Left colon (tissue), 2 donors: ENCODE results near the gene CYB561. TPM values are rescaled to one million over a fixed set of nuclear protein-coding genes. Genes with fewer than 3 reads are reported as not detected.
A peak's percentile ranks its signal among the peaks of the same experiment; 100 is the strongest.
"Not testable (repeated sequence)": the region's sequence is repeated elsewhere in the genome, so short reads cannot be mapped to it uniquely, and the experiment has no call there.

Experiments
- ATAC-seq: fragments of 200-7000 bp; cut with Tn5 transposase; one replicate; pipeline ENCODE4 v1.9.1; 2020; ENCODE audit warnings: mild to moderate bottlenecking, moderate library complexity
- DNase-seq, 2 donors: peaks; one replicate each; pipeline ENCODE4 v3.0.0-alpha.2; 2020
- intact Hi-C, 2 donors: fragments of 100-400 bp; cut with DNase I in 1 of 2; cut with micrococcal nuclease in 1 of 2; formaldehyde crosslinking; loops; one replicate each; pipeline versions ENCODE4 v1.11.2 to v1.14.0; 2022; cut with DNase I, micrococcal nuclease
- total RNA-seq, 2 donors: library from RNA; stranded (reverse); fragmentation: NEBNext Ultra II Directional; extraction: Animal tissue kit (Norgen Biotek cat#: 25700); gene quantifications; one replicate each; pipeline ENCODE4 v1.2.1, GENCODE V29; 2021
- donor health status: DM: no; HTN: no; CAD: no.
- donor health status: DM: yes; HTN: yes; CAD: no.

Gene CYB561
- total RNA-seq, 2 donors from 2014 or later, result 59.6 to 66.6 TPM

DNA sequence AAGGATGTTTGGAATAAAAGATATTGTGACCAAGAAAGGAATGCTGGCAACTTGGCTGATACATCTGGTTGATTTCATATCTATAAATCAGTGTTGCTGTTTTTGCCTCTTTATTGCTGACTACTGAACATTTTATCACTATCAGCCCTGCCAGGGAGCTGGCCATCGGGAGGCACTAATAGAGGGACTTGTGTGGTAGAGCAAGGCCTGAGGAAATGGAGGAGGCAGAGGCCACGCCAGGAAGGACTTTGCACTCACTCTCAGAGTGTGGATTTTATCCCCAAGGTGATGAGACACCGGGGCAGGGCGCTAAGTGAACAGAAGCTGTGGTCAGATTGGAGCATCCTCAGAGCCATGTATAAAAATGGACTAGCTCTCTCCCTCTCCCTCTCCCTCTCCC is 9.3 kb upstream of the CYB561 start:
- DNase-seq (no peak), ATAC-seq (peak; percentile 91)
- intact Hi-C loops, result no loop called here

DNA sequence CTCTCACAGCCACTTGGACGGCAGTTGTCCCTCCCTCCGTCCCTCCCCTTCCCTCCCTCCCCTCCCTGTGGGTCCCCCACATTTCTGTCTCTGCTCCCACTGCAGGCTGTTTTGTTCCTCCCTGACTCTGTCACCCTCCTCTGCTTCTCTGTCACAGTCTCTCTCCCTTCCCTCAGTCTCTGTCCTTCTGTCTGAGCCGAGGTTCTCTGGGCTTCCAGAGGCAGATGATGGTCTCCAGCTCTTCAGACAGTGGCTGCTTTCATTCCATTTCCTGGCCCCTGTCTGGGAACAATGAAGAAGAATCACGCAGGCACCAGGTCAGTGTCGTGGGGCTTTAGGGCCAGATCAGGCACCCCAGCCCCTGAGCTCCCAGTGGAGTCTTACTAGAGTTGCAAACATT is 8.8 kb upstream of the CYB561 start:
- intact Hi-C loops, result no loop called here
- DNase-seq, result no peak
- ATAC-seq, result no peak

DNA sequence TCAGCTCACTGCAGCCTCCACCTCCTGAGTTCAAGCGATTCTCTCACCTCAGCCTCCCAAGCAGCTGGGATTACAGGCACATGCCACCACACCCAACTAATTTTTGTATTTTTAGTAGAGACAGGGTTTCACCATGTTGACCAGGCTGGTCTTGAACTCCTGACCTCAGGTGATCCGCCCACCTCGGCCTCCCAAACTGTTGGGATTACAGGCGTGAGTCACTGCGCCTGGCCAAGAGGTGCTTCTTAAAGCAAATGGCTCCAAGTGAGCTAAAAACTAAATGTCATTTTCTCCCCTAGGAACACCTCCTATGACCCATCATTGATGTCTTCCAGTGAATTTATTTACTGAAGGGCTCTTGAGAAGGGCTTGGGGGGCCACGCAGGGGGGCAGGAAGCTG is 8.3 kb upstream of the CYB561 start:
- ATAC-seq, intact Hi-C loops, DNase-seq: not testable (repeated sequence)

DNA sequence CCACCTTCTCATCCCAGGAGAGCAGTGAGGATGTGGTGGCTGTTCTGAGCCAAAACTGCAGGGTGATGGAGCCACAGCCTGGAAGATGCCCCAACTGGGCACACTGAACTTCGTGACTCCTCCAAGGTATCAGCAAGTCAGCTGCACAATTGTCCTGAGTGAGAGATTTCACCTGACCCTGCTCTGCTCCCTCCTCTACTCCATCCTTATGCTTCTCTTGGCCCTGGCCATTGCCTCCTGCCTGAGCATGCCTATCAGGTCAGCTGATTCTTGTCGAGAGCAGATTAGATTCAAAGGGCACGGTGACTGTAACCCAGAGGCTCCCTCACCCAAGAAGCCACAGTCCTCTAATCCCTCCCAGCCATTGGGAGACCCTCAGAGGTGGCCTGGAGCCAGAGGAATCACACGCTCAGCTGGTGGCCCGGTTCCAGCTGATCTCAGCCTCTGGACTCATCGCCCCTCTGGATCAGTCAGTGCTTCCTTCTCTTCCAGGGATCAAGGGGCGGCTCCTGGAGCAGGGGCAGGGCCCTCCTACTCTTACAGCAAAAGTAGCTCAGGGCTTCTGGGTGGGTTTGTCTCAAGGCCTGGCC is 7.0 kb upstream of the CYB561 start:
- peak; percentile 13 for ATAC-seq
- no peak for DNase-seq
- intact Hi-C loops, result no loop called here

DNA sequence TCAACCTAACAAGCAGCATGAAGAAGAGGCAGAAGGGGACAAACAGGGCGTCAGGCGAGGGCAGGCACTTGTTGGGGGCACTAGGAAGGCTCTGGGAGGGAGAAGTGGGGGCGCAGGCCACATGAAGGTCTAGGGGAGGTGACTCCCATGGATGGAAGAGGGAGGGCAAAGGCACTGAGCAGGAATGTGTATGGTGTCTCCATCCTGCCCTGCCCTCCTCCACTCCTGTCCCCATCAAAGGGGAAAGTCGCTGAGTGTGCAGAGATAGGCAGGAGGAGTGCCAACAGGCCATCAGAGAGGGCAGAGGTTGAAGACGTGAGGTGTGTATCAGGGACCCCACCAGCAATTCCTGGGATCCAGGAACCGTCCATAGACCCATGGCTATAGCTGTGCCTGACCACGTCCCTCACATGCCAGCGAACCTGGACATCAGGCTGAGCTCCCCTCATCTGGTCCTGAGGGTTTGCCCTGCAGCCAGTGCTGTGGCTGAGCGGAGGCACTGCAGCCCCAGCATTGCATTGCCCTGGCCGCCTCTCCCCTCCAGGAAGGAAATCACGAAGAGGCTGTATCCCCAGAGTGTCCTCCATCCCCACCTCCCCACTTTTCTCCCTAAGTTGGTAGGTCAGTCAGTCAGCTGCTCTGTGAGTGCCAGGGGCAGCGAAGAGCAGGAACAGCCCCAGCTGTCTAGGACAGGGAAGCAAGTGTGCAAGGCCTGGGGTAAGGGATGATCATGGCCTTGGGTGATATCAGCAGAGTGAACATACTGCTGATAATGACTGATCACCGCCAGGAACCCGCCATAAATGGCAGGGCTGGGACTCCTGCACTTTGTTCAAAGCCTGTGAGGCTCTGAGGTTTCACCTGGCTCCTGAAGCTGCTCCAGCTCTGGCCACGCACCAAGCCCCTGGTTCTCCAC is 6.2 kb upstream of the CYB561 start:
- ATAC-seq (peak; percentile 45), DNase-seq (no peak)
- intact Hi-C loops, result no loop called here

DNA sequence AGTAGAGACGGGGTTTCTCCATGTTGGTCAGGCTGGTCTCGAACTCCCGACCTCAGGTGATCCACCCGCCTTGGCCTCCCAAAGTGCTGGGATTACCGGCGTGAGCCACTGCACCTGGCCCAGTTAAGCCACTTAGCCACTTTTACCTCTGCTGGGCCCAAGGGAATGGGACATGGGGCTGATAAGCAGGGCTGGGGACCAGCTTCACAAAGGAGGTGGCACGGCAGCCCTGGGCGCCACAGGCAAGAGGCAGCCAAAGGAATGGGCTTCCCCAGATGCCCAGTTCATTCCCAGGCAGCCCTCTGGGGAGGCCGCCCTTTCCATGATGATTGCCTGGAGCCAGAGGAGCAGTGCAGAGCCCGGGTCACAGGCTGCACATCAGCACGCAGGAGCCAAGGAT is 5.0 kb upstream of the CYB561 start:
- intact Hi-C loops, result no loop called here
- no peak for DNase-seq
- ATAC-seq, result no peak

DNA sequence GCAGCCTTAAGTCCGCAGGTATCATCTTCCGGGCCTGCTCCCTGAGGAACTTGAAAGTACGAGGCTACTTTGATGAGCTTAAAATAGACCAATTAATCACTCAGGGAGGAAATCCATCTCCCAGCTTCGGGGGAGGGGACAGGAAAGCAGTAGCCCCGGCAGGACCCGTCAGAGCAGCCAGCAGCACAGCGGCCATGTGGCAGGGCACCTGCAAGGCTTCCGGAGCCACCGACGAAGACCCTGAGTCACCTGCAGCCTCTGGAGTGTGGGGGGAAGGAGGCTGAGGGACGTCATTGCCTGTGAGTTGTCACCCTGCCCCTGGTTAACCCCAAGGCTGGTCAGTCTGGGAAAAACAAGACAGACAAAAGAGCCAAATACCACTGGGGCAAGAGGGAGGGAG is 4.4 kb upstream of the CYB561 start:
- no peak for ATAC-seq
- DNase-seq, result no peak
- intact Hi-C loops, result no loop called here

DNA sequence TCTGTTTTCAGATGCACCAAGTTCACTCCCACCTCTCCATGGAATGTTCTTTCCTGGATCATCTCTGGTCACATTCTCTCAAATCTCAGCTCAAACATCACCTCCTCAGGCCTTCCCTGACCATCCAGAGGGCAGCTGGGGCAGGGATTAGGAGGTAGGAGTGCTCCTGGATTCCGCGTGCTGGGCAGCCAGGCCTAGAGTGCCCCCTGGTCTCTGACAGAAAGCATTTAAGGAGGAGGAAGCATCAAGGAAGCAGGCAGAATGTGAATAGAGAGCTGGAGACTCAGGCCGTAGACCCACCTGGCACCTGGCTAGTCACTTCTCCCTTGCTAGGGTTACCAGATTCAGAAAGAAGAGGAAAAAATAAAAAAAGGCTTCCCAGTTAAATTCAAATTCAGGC is 2.5 kb upstream of the CYB561 start:
- intact Hi-C loops, result no loop called here
- DNase-seq (no peak), ATAC-seq (no peak)

DNA sequence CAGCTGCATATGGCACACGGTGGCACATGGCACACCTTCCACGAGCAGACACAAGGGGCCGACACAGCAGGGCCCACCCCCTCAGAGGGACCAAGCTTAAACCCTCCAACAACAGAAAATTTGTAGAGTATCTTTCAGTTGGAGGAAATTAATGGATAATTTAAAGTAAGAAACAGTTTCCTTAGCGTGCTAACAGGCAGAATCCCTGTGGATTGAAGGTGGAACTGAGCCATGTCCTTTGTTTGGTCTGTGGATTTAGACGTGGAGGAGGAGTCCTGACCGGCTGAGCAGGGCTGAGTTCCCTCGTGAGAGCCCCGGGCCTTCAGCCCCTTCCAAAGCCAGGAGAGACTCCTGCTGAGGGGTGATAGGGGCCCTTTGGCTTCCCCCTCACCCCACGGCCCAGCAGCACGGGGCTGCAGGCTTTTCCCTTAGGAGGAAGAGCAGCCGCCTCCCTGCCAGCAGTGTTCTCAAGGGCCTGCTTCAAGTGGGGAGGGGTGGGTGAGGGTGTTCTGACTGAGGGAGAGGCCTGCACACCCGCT is 1.4 kb upstream of the CYB561 start:
- no peak for DNase-seq
- no peak for ATAC-seq
- intact Hi-C loops, result no loop called here

DNA sequence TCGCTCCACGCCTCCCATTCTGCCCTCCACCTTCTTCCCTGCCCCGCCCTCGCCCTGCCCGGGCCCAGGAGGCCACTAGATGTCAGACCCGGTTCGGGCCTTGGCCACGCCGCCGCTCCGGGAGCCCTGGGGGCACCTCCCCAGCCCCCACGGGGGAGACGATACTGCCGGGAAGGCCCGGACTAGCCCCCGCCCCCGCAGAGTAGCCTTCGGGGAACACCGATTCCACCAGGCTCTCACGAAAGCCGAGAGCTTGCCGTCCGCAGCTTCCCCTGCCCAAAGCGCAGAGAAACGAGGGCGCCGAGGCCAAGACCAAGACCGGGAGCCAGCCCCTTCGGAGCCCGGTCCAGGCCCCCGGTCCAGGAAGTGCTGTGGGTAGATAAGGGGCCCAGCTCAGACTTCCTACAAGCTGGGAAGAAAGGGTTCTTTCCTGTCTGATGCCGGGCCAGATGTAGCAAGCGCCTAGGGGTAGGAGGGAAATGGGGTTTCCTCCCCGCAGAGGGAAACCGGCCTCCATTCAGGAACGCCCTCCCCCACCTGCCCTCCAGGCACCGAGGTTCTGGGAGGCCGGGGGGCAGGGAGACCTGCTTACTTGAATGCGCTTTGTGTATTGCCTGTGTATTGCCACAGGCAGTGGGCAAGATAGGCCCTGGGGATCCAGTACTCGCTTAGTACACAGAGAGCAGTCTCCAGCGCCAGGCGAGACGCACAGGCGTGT is 806 bp upstream of the CYB561 start:
- DNase-seq, result peak; percentile 84
- intact Hi-C loops, result no loop called here
- ATAC-seq, result peak; percentile 76

DNA sequence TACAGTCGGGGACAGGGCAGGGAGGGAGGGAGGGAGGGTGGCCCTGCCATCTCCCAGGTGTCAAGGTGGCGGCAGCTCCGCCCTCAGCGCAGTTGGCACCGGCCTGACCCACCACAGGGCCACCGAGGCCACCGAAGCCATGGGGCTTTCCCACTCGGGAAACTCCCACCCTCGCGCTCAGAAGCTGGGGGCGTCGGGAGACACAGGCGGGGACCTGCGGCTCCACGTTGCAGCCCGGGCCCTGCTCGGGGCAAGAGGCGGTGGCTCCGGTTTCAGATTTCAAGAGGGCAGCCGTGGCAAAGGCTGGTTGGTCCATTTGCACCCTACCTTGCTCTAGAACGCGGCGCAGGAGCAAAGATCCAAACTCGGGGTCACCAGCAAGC is 544 bp downstream of the CYB561 start:
- intact Hi-C loops, result no loop called here
- DNase-seq, result peak; percentile 46 to 59
- ATAC-seq, result peak; percentile 33

DNA sequence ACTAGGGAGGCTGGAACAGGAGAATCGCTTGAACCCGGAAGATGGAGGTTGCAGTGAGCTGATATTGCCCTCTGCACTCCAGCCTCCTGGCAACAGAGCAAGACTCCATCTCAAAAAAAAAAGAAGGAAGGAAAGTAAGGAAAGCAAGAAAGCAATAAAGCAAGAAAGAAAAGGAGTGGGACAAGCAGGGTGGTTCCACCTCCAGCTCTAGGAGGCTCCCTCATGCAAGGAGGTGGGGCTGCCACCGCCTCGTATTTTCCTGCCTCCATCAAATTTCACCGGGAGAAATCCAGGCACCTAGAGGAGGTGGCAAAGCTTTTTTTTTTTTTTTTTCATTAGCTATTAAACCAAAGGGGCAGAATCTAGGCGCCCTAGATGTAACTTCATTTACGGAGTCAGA is 1.0 kb downstream of the CYB561 start:
- intact Hi-C loops, result no loop called here
- DNase-seq, result peak in 1 of 2 donors; percentile 34
- ATAC-seq, result peak; percentile 38

DNA sequence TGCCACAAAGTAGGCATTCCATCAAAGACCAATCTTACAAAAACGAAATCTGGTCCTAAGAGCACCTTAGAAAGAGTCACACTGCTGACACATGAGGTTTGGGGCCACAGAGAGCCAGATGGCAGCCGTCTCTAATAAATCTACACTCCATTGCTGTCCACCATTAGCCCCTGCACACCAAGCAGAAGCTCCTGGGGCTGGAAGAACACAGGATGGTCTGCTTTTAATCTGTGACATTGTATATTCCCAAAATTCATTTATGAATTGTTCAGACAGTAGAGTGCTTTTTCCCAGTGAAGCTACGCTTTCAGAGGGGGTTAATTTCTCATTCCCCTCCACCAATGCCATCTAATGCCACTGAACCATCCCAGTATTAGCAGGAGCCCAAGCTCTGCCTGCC is 1.6 kb downstream of the CYB561 start:
- ATAC-seq, result no peak
- intact Hi-C loops, result no loop called here

DNA sequence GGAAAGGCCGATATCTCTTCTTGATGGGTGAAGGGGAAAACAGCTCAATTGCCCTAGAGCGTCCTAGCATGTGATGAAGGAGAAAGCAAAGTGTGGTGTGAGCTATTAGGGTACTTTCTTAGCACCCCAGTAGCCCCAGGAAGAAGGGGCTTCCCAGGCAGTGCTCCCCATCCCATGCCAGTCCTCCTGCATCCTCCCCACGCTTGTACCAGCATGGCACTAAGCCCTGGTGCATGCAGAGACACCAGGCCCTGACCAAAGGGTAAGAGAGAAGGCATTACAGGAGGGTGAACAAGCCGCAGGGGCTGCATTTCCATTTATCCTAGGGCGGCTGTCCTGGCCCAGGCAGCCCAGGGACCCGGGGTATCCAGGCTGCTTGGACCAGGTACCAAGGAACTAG is 3.1 kb downstream of the CYB561 start:
- no peak for ATAC-seq
- DNase-seq, result no peak
- intact Hi-C loops, result no loop called here

More for the DNA sequence above, 1.6 kb downstream of the CYB561 start:
- DNase-seq, result no peak

DNA sequence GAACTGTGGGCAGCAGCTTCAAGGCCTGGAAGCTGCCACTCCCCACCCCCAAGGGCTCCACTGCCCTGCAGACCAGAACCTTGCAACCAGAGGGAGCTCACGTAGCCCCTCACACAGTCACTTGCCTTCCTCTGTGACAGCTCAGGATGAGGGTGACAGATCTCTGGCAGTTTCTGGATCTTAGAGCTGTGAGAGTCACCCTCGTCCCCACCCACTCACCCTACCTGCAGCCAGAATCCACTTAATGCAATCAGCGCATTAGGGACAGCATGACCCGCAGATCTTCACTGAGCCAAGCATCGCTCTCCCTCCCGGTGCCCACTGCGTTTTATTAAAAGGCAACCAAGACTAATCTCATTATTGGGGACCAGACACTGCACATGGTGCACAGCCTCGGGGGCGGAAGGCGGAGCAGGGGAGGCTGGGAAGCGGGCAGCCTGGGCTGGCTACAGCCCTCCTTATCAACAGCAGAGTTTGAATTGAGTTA is 3.5 kb downstream of the CYB561 start:
- intact Hi-C loops, result no loop called here
- no peak for DNase-seq
- ATAC-seq, result no peak

DNA sequence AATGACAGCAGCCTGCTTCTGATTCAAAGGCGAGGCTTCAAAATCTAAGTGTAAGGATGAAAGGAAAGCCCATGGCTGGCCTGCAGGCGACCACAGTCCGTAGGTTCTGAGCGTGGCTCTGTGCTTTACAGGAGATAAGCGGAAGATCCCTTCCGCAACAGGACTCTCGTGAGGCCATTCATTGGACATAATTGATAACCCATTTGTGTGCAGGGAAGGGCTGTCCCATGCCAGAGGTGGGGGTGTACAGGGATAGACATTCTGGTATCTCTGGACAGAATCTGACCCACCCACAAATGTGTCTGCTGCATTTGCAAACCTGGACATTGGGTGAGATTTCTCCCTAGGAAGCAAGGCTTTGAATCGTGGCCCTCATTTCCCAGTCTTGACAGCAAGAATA is 4.0 kb downstream of the CYB561 start:
- DNase-seq, result no peak
- no peak for ATAC-seq
- intact Hi-C loops, result no loop called here

DNA sequence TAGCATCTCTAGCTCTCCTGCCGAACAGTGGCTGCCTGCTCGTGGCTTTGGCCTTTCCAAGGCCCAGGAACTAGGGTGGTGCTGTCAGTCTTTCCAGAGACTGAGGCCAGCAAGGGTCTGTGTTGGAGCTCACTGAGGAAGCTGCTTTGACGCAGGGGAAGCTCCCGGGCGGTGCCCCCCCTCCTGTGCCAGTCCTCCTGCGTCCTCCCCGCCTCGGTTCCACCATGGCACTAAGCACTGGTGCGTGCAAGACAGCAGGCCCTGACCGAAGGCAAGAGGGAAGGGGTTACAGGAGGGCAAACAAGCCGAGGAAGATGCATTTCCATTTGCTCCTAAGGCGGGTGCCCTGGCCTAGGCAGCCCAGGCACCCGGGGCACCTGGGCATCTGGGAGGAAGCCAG is 4.5 kb downstream of the CYB561 start:
- DNase-seq (no peak), ATAC-seq (no peak)
- intact Hi-C loops, result no loop called here

DNA sequence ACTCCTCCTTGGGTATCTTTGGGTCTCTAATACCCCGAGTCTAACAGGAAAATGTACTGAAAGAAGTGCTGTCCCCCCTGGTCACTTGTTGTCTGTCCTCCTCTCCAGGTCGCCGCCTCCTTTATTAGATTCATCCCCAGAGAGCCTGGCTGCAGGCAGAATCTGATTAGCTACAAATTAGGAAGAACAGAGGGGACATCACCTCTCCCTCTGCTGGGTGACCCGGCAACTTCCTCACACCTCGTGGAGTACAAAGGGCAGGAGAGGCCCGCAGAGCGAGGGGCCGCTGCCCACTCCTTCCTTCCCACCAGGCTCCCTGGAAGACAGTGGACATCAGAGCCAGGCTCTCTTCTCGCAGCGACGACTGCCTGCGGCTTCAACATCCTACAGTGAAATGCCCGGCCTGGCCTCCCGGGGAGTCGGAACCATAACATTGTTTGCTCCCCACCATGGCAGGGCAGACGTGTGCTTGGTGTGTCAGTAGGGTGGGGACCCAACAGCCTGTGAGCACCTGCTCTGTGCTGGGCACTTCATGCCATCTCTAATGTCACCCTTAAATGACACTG is 5.3 kb downstream of the CYB561 start:
- intact Hi-C loops, result no loop called here
- ATAC-seq (no peak), DNase-seq (no peak)

DNA sequence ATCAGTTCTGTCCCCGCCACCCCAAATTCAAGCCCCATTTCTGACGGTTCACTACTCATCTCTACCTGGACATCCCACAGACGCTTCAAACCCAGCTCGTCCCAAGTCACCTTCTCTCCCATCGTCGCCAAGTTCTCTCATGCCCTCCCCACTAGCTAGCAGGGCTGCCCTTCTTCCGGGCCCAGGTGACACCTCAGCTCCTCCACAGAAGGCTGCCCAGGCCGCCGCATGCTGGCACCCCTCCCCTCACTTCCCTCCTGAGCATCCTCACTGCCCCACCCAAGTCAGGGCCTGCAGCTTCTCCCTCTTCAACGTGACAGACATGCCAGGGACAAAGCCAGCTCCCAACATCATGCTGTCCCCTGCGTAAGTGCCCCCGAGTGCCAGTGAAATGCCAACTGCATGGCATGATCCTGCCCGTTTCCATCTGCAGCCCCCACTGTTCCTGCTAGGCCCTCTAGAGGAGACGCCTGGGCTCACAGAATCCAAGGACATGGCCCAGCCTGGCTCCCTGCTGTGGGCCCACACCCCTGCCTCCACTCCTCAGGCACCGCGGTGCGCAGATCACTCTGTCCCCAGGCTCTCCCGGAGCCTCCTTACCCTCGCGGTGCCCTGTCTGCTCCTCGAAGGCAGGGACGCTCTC is 5.9 kb downstream of the CYB561 start:
- ATAC-seq, result no peak
- no peak for DNase-seq
- intact Hi-C loops, result no loop called here
